Activated T-cell treated with anti-CD3 and anti-CD28 coated beads, Interleukin-2, amount 50 U/mL, for 4 hours (primary cell): ENCODE measurements around the gene ATXN10. TPM values are rescaled to one million over a fixed set of nuclear protein-coding genes. Genes with fewer than 3 reads are reported as not detected.

Source experiments
- ATAC-seq, 2 donors: fragments of 200-7000 bp; cut with Tn5 transposase; one replicate each; pipeline ENCODE4 v1.10.0; 2021
- DNase-seq: peaks from one replicate; pipeline ENCODE4 v3.0.0-alpha.2; 2020
- H3K27me3 Mint-ChIP-seq: one replicate; pipeline ENCODE4 v1.8.0; 2021; ENCODE audit warnings: low read depth, mixed read lengths
- H3K36me3 Mint-ChIP-seq: one replicate; pipeline ENCODE4 v1.8.0; 2022; ENCODE audit warnings: mixed read lengths; ENCODE audit not compliant: insufficient read depth
- H3K4me1 Mint-ChIP-seq: one replicate; pipeline ENCODE4 v1.8.0; 2021; ENCODE audit warnings: low read depth, mixed read lengths
- H3K4me3 Mint-ChIP-seq: one replicate; pipeline ENCODE4 v1.8.0; 2021; ENCODE audit warnings: mild to moderate bottlenecking, moderate library complexity, mixed read lengths
- H3K9me3 Mint-ChIP-seq: one replicate; pipeline ENCODE4 v1.8.0; 2021; ENCODE audit warnings: mixed read lengths
- total RNA-seq, 3 donors: library from RNA; stranded (reverse); gene quantifications; one replicate each; pipeline ENCODE4 v1.2.1, GENCODE V29; 2021

ATXN10 gene
- total RNA-seq, 3 donors from 2014 or later = 88.1 to 97.9 (median 90.5) TPM

DNA sequence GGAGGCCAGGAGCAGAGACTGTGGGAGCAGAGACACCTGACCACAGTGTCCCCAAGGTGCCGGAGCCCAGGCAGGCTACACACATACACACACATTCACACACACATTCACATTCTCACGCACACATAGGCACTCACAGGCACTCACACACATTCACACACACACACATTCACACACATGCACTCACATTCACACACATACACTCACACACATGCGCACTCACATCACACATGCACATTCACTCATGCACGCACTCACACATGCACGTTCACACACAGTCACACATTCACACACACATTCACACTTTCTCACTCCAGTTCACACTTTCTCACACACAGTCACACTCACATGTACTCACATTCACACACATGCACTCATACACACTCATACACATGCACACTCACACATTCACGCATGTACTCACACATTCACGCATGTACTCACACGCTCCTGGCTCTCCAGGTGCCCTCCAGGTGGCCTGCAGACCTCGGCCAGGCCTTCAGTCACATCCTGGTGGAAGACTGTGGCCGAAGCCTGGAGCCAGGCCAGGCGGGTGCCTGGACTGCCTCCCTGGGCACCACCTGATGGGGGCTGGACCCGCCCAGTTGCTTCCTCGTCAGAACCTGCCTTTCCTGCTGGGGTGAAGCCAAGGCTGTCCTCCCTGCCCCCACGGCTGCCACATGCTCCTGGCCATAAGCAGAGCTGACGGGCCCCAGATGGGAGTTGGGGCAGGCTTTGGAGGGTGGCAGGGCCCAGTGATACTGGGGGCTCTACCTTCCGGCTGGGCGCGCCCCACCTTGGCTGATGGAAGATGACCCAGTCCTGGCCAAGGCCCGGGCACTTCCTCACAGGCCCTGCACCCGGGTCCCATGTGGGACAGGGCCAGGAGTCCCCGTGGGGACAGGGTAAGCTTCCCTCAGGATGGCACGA, 215.8 kb downstream of the ATXN10 start:
- H3K36me3 Mint-ChIP-seq = no peaks in the 10 kb centered on the region
- ATAC-seq = no peak
- peaks cover 26% of the 10 kb centered on the region for H3K27me3 Mint-ChIP-seq
- no peaks in the 10 kb centered on the region for H3K4me1 Mint-ChIP-seq
- no peak for DNase-seq
- no peaks in the 10 kb centered on the region for H3K9me3 Mint-ChIP-seq
- H3K4me3 Mint-ChIP-seq = no peak overlapping the region

DNA sequence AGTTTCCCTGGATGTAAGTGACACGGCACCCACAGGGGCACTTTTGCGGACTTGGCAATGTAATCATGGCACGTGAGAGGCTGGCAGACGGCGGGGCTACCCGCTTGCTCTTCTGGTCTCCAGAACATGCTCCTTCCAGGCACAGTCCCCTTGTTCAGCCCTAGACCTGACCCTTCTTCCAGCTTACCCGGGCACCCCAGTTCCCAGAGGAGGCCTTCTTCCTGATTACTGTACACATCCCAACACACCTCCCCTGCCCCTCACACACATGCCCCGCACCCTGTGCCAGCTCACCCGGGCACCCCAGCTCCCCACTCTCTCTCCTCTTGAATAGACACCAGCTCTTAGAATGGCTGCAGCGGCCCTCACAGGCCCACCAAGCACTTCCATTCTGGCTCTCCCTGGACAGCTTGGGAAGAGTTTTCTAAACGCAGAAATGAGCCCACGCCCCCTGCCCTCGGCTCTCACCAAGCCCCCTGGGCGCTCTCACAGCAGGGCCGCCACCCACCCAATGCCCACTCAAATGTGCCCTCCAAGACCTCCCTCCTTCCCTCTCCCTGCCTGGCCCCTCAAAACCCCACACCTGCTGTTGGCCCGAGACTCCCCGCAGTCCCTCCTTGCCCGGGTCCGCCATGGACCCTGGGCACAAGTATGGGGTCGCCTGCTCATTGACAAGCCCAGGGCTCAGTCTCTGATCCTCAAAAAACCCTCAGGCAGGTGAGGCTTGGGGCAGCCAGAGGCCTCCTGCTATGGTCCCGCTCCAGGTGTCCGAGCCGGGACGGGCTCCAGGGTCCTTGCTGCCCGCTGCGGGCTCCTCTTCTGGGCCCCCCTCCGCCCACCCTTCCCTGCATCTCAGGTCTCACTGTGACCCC, 216.8 kb downstream of the ATXN10 start:
- H3K4me3 Mint-ChIP-seq = no peak overlapping the region
- peaks cover 22% of the 10 kb centered on the region for H3K27me3 Mint-ChIP-seq
- H3K4me1 Mint-ChIP-seq = no peaks in the 10 kb centered on the region
- DNase-seq (no peak), ATAC-seq (no peak)
- H3K9me3 Mint-ChIP-seq = no peaks in the 10 kb centered on the region
- H3K36me3 Mint-ChIP-seq = no peaks in the 10 kb centered on the region

DNA sequence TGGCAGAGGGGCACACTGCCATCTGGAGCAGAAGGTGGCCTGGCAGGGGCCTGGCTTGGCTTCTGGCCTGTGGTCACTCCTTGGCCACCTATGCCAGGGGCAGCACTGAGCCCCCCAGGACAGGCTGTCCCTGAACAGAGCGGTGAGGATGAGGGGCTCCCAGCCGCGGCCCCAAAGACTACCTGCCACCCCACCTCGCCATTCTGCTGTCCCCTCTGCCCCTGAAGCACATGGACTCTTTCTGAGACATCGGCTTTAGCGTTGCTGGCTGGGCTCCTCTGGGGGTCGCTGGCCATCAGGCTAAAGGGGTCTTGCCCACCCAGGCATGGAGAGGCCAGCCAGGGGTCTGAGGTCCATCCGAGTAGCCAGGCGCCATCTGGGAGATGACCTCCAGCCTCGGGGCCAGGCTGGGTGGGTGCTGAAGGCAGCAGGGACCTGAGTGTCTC, 217.5 kb downstream of the ATXN10 start:
- ATAC-seq = no peak
- Mint-ChIP-seq H3K4me1 (no peaks in the 10 kb centered on the region), H3K27me3 (peaks cover 20% of the 10 kb centered on the region), H3K9me3 (no peaks in the 10 kb centered on the region), H3K4me3 (no peak overlapping the region), H3K36me3 (no peaks in the 10 kb centered on the region)
- no peak for DNase-seq

DNA sequence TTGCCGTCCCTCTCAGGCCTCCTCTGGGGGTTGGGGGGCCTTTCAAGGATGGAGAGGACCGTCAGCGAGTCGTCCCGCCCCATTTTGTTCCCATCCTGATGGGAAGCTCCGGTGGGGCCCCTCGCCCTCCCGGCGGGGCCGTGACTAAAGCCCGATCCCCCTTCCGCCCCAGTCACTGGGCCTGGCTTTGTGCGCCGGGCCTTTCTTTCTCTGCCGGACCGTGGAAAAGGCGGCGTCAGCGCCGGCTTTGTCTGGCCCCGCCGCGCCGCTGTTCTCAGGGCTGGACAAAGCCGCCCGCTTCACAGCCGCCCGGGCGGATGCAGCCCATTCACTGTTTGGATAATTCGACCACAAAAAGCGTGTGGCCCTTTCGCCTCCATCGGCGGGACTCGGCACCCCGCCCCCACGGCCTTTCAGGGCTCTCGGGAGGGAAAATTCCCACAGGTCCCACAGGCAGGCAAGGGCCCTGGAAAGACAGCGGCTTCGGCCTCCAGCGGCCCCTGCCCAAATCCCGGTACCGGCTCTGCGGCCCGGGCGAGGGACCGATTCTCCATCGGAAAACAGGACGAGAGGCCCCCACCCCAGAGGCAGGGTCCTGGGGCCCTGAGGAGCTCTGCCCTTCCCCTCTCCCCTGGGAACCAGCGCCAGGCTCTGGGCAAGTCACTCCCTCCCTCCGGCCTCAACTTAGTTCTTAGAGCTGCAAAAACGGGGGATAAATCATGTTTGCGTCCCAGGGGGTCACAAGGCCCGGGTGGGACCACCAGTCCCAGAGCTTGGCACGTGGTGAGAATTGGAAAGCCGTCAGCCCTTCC, 218.1 kb downstream of the ATXN10 start:
- Mint-ChIP-seq H3K4me3 (no peak overlapping the region), H3K36me3 (no peaks in the 10 kb centered on the region), H3K27me3 (peaks cover 18% of the 10 kb centered on the region), H3K9me3 (no peaks in the 10 kb centered on the region), H3K4me1 (no peaks in the 10 kb centered on the region)
- DNase-seq = no peak
- no peak for ATAC-seq

DNA sequence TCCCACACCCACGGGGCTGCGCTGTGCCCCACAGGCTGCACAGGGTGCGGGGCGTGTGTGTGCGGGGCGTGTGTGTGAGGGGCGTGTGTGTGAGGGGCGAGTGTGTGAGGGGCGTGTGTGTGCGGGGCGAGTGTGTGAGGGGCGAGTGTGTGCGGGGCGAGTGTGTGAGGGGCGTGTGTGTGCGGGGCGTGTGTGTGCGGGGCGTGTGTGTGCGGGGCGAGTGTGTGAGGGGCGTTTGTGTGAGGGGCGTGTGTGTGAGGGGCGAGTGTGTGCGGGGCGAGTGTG, 218.7 kb downstream of the ATXN10 start:
- no peak for ATAC-seq
- no peak for DNase-seq
- no peaks in the 10 kb centered on the region for H3K36me3 Mint-ChIP-seq
- H3K27me3 Mint-ChIP-seq = peaks cover 18% of the 10 kb centered on the region
- H3K4me1 Mint-ChIP-seq = no peaks in the 10 kb centered on the region
- no peak overlapping the region for H3K4me3 Mint-ChIP-seq
- H3K9me3 Mint-ChIP-seq = no peaks in the 10 kb centered on the region

DNA sequence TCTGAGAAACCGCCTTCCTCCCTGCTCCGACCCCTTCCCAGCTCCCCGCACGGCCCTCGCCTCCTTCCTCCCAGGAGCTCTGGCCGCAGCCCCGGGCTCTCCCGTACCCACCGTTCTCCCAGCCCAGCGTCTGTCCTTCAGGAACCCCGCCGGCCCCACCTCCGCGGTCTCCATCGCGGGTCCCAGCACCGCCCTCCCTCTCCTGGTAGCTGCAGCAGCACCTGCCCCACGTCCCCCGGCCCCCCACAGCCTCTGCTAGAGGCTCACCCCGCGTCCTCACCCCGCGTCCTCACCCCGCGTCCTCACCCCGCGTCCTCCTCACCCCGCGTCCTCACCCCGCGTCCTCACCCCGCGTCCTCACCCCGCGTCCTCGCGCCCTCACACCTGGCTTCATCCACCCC, 219.4 kb downstream of the ATXN10 start:
- no peaks in the 10 kb centered on the region for H3K36me3 Mint-ChIP-seq
- no peak overlapping the region for H3K4me3 Mint-ChIP-seq
- H3K27me3 Mint-ChIP-seq = peaks cover 16% of the 10 kb centered on the region
- no peaks in the 10 kb centered on the region for H3K9me3 Mint-ChIP-seq
- ATAC-seq (no peak), DNase-seq (no peak)
- H3K4me1 Mint-ChIP-seq = no peaks in the 10 kb centered on the region

DNA sequence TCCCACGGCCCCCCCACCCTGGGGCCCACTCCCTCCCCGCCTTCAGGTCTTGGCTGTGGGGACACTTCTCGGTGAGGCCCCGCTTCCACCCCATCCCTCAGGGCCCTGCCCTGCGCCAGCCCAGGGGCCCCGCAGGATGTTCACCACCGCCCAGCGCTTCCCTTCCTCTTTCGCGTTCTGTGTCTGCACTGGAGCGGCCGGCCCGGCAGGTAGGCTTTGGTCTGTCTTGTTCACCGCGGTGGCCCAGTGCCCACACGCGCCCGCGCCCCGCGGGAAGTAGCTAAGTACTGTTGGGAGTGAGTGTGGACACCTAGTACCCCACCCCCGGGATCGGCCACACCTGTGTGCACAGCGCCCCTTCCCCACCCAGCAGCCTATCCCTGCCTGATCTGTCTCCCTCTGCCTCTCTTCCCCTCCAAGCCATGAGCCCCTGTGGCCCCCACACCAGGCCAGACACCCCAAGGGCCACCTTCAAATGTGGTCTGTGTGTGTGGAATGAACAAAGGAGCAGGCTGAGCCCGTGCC, 219.9 kb downstream of the ATXN10 start:
- no peak for DNase-seq
- Mint-ChIP-seq H3K27me3 (peaks cover 15% of the 10 kb centered on the region), H3K36me3 (no peaks in the 10 kb centered on the region), H3K4me3 (no peak overlapping the region), H3K4me1 (no peaks in the 10 kb centered on the region), H3K9me3 (no peaks in the 10 kb centered on the region)
- ATAC-seq = no peak

DNA sequence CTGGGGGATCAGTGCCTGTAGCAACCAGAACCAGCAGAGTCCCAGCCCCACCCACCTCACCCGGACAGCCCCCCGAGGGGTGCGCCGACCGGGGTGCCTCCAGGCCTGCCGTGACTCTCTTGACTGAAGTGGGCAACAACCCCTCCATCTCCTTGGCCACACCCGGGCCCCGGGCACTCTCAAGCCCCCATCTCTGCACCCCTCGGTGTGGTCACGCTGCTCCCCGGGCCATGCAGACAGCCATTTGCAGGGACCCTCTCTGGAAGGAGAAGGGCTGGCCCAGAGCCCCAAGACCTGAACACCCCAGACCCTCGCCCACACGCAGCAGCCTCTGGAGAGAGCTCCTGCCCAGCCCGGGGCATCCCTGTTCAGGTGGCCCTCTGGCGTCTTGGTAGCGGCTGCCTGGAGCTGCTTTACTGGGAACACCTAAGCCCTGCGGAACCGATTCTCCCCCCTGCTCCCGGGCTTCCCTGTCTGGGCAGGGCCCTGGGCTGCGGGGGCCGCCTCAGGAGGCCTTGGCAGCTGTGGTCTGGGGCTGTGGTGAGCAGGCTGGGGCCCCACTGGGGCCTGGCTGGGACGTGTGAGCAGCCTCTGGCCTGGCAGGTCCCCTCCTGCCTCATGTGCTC, 220.5 kb downstream of the ATXN10 start:
- H3K9me3 Mint-ChIP-seq = no peaks in the 10 kb centered on the region
- peaks cover 14% of the 10 kb centered on the region for H3K27me3 Mint-ChIP-seq
- H3K36me3 Mint-ChIP-seq = no peaks in the 10 kb centered on the region

DNA sequence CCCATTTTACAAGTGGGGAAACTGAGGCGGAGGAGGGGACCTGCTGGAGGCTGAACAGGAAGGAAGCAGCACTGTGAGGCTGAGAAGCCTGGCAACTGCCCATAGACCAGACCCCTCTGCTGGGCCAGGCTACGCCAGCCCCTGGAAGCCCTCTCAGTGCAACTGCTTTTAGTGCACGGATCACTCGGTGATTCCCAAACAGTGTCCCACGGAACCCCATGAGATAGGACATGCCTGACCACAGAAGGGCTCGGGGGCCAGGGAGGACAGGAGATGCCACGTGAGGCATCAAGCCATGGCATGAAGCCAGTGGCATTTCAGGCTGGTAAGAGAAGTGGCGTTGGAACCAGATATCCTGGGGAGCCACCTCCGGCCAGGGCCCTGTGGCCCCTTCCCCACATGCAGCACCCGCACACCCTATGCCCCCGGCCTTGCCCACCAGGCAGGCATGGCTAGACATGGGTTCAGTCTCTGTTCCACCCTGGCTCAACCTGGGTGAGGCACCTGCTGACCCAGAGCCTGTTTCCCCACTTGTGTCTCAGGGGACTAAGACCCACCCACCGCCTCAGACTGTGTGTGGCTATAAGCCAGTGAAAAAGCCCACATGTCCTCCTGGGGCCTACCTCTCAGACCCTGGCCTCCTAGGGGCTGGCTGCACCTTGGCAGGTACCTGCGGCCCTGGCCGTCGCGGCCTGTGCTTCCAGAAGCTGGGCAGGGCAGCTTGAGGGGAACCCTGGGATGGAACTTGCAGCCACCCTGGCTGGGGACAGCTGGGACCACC, 221.2 kb downstream of the ATXN10 start:
- H3K36me3 Mint-ChIP-seq = no peaks in the 10 kb centered on the region
- DNase-seq (no peak), ATAC-seq (no peak)
- no peaks in the 10 kb centered on the region for H3K9me3 Mint-ChIP-seq
- no peaks in the 10 kb centered on the region for H3K4me1 Mint-ChIP-seq
- H3K4me3 Mint-ChIP-seq = no peak overlapping the region
- H3K27me3 Mint-ChIP-seq = peaks cover 18% of the 10 kb centered on the region

More for the DNA sequence above, 220.5 kb downstream of the ATXN10 start:
- DNase-seq (no peak), ATAC-seq (no peak)
- no peaks in the 10 kb centered on the region for H3K4me1 Mint-ChIP-seq
- no peak overlapping the region for H3K4me3 Mint-ChIP-seq

DNA sequence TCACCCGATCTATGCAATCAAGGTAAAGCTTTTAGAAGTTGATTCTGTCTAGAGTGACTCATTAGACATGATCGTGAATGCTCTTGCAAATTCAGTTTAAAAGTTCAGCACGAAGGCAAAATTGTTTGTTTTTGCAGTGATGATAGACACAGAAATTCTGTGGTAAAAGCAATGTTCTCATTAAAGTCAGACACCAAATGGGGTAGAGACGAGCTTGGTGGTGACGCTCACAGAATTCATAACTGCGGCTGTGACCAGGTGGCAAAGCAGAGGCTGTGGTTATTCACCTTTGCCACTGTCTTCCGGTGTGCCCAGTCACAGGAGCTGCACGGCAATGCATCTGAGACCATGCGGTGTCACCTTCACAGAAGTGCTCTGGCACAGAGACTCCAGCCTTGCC, 221.9 kb downstream of the ATXN10 start:
- H3K4me3 Mint-ChIP-seq = no peak overlapping the region
- peaks cover 13% of the 10 kb centered on the region for H3K27me3 Mint-ChIP-seq
- no peaks in the 10 kb centered on the region for H3K9me3 Mint-ChIP-seq
- DNase-seq = no peak
- H3K36me3 Mint-ChIP-seq = no peaks in the 10 kb centered on the region
- ATAC-seq = no peak
- H3K4me1 Mint-ChIP-seq = no peaks in the 10 kb centered on the region
